HepG2 (cell line): ENCODE data around the gene CNN3. TPM values are rescaled to one million over a fixed set of nuclear protein-coding genes. Genes with fewer than 3 reads are reported as not detected.

Experiments used
- ATF7 ChIP-seq, 2 experiments: fragments of 450-650 bp in 1 of 2; sonication (generic) in 1 of 2; formaldehyde crosslinking in 1 of 2; IDR thresholded peaks; 2 replicates each; pipeline versions ENCODE4 v1.4.0 to v1.6.1; 2016 to 2020; ENCODE audit warnings: antibody characterized with exemption in 1 of 2, mild to moderate bottlenecking in 1 of 2, missing genetic modification reagents in 1 of 2
- CENPBD1 ChIP-seq: sonication (generic); formaldehyde crosslinking; IDR thresholded peaks from 2 replicates; pipeline ENCODE4 v1.8.0; 2022; ENCODE audit warnings: missing genetic modification reagents, low read depth, mild to moderate bottlenecking, borderline replicate concordance
- DBP ChIP-seq: sonication (generic); formaldehyde crosslinking; IDR thresholded peaks from 2 replicates; pipeline ENCODE4 v1.4.0; 2020; ENCODE audit warnings: missing genetic modification reagents; ENCODE audit errors: not compliant biosample characterization
- HOXA3 ChIP-seq: sonication (generic); formaldehyde crosslinking; IDR thresholded peaks from 2 replicates; pipeline ENCODE4 v1.5.0; 2020; ENCODE audit warnings: missing genetic modification reagents
- KMT2A ChIP-seq: sonication (generic); formaldehyde crosslinking; IDR thresholded peaks from 2 replicates; pipeline ENCODE4 v1.4.0; 2020; ENCODE audit warnings: missing genetic modification reagents
- MAFK ChIP-seq, 2 experiments: IDR thresholded peaks in 1 of 2; conservative IDR thresholded peaks in 1 of 2; 2 replicates each; pipeline ENCODE4 v1.6.1; 2011; ENCODE audit warnings: improper control_type of control experiment in 2 of 2, low read length in 2 of 2
- NCOA1 ChIP-seq: sonication (generic); formaldehyde crosslinking; IDR thresholded peaks from 2 replicates; pipeline ENCODE4 v1.9.0; 2021; ENCODE audit warnings: missing genetic modification reagents
- NR2F1 ChIP-seq, 2 experiments: fragments of 450-650 bp in 1 of 2; formaldehyde crosslinking in 1 of 2; IDR thresholded peaks; 2 replicates each; pipeline versions ENCODE4 v1.5.0 to v1.6.1; 2016 to 2020; ENCODE audit warnings: mild to moderate bottlenecking in 1 of 2, missing compliant biosample characterization in 1 of 2, missing genetic modification reagents in 1 of 2, moderate library complexity in 1 of 2
- NR2F6 ChIP-seq, 2 experiments: IDR thresholded peaks; 2 replicates each; pipeline ENCODE4 v1.6.1; 2016; ENCODE audit warnings: antibody characterized with exemption in 1 of 2, mild to moderate bottlenecking in 1 of 2
- PLSCR1 ChIP-seq: sonication (generic); formaldehyde crosslinking; IDR thresholded peaks from 2 replicates; pipeline ENCODE4 v1.5.0; 2020; ENCODE audit warnings: missing genetic modification reagents, mild to moderate bottlenecking, borderline replicate concordance
- PPARG ChIP-seq: conservative IDR thresholded peaks from 2 replicates; pipeline ENCODE4 v1.6.1; 2016; ENCODE audit warnings: missing biosample characterization, missing genetic modification reagents
- SRSF4 ChIP-seq: fragments of 200-400 bp; formaldehyde crosslinking; IDR thresholded peaks from one replicate; pipeline ENCODE4 v1.6.1; 2018; ENCODE audit warnings: mild to moderate bottlenecking, low read depth, low read length, moderate library complexity; ENCODE audit not compliant: poor library complexity, severe bottlenecking
- UBTF ChIP-seq: sonication (generic); formaldehyde crosslinking; IDR thresholded peaks from 2 replicates; pipeline ENCODE4 v1.4.0; 2020; ENCODE audit warnings: mild to moderate bottlenecking, missing genetic modification reagents
- ZC3H13 ChIP-seq: sonication (generic); formaldehyde crosslinking; IDR thresholded peaks from 2 replicates; pipeline ENCODE4 v1.8.1; 2023; ENCODE audit warnings: mild to moderate bottlenecking, missing genetic modification reagents, moderate library complexity
- ZEB1 ChIP-seq: IDR thresholded peaks from 2 replicates; pipeline ENCODE4 v1.6.1; 2012; ENCODE audit warnings: mild to moderate bottlenecking, low read depth, inconsistent platforms; ENCODE audit not compliant: insufficient replicate concordance
- ZFP91 ChIP-seq: sonication (generic); formaldehyde crosslinking; IDR thresholded peaks from 2 replicates; pipeline ENCODE4 v1.9.0; 2022; ENCODE audit warnings: missing genetic modification reagents, mild to moderate bottlenecking, borderline replicate concordance
- ZFX ChIP-seq: sonication (generic); formaldehyde crosslinking; IDR thresholded peaks from 2 replicates; pipeline ENCODE4 v1.4.0; 2020; ENCODE audit warnings: mild to moderate bottlenecking, low read depth, missing genetic modification reagents, moderate library complexity
- ZNF598 ChIP-seq: sonication (generic); formaldehyde crosslinking; IDR thresholded peaks from 2 replicates; pipeline ENCODE4 v1.5.1; 2020; ENCODE audit warnings: mild to moderate bottlenecking, missing genetic modification reagents, borderline replicate concordance
- ZNF644 ChIP-seq: IDR thresholded peaks from 2 replicates; pipeline ENCODE4 v1.6.1; 2016; ENCODE audit warnings: low read depth
- ZNF691 ChIP-seq: sonication (generic); formaldehyde crosslinking; IDR thresholded peaks from 2 replicates; pipeline ENCODE4 v1.4.0; 2020; ENCODE audit warnings: missing genetic modification reagents, low read depth, mild to moderate bottlenecking, borderline replicate concordance
- ZNF713 ChIP-seq: sonication (generic); formaldehyde crosslinking; IDR thresholded peaks from 2 replicates; pipeline ENCODE4 v1.4.0; 2020; ENCODE audit warnings: mild to moderate bottlenecking, missing genetic modification reagents
- ZNF878 ChIP-seq: sonication (generic); formaldehyde crosslinking; IDR thresholded peaks from 2 replicates; pipeline ENCODE4 v1.8.1; 2023; ENCODE audit warnings: mild to moderate bottlenecking, missing genetic modification reagents, moderate library complexity
- ZSCAN29 ChIP-seq: sonication (generic); formaldehyde crosslinking; conservative IDR thresholded peaks from 2 replicates; pipeline ENCODE4 v1.4.0; 2020; ENCODE audit warnings: mild to moderate bottlenecking, missing genetic modification reagents
- polyA plus RNA-seq, 8 experiments: library from polyadenylated mRNA; depleted of rRNA in 3 of 8; stranded (reverse) in 7 of 8; unstranded in 1 of 8; fragments of >200 nt; fragmentation: Illumina TruSeq in 4 of 8; extraction: Trizol in 4 of 8; gene quantifications; 2 replicates each; pipeline versions ENCODE4 v1.2.1 to v1.2.3, GENCODE V29; 2011 to 2016; ENCODE audit warnings: low read depth in 4 of 8, missing spikeins in 1 of 8, mixed read lengths in 1 of 8; ENCODE audit not compliant: insufficient read depth in 1 of 8
- total RNA-seq, 5 experiments: library from RNA; depleted of rRNA; stranded (reverse); fragments of >200 nt; fragmentation: Illumina TruSeq; extraction: Trizol; gene quantifications; 2 replicates each; pipeline ENCODE4 v1.2.3, GENCODE V29; 2016; ENCODE audit warnings: low read depth in 1 of 5

The CNN3 gene
- total and polyA plus RNA-seq, 2 of the 13 experiments (the other 11 are each of a cell fraction or from before 2014, with no cell fraction given) = 113 to 223 TPM

GRCh38 chr1:94958081-94958480 is 31.2 kb upstream of the CNN3 start (continued):
- TF ChIP-seq MAFK (conservative IDR thresholded peaks at IDR 0.05 in 1 of 2, IDR thresholded peaks at IDR 0.05 in 1 of 2; ENCODE audit: low read length in 2 of 2) = 0 out of 4 replicates have a peak, but pooled peaks of 1 of the 2 experiments have one; percentile 2
- TF ChIP-seq PLSCR1 (CRISPR knock-in tag) = no peak
- TF ChIP-seq HOXA3 (CRISPR knock-in tag) = peak; percentile 21; the same call in 1 of the 2 replicates
- TF ChIP-seq DBP = no peak
- peak; percentile 28; the same call in 1 of the 2 replicates for TF ChIP-seq PPARG
- TF ChIP-seq ZNF878 (CRISPR knock-in tag) = no peak
- TF ChIP-seq ZFP91 = no peak
- no peak for TF ChIP-seq CENPBD1 (CRISPR knock-in tag)
- TF ChIP-seq ZNF598 = no peak
- TF ChIP-seq ZSCAN29 = no peak
- peak; percentile 23; the same call in 1 of the 2 replicates for TF ChIP-seq NR2F6 (IDR thresholded peaks at IDR 0.05)
- TF ChIP-seq NR2F6 (CRISPR knock-in tag; IDR thresholded peaks at IDR 0.05) = peak; percentile 45; the same call in 1 of the 2 replicates
- TF ChIP-seq KMT2A = no peak
- no peak for TF ChIP-seq ATF7 (IDR thresholded peaks at IDR 0.05)
- no peak for TF ChIP-seq ATF7 (CRISPR knock-in tag; IDR thresholded peaks at IDR 0.05)
- TF ChIP-seq ZNF713 (CRISPR knock-in tag) = no peak
- no peak for TF ChIP-seq ZNF691
- no peak for TF ChIP-seq ZNF644 (CRISPR knock-in tag)
- no peak for TF ChIP-seq ZFX (CRISPR knock-in tag)
- TF ChIP-seq SRSF4 = no peak
- TF ChIP-seq UBTF (CRISPR knock-in tag) = no peak
- no peak for TF ChIP-seq ZEB1
- TF ChIP-seq NCOA1 (CRISPR knock-in tag) = no peak
- no peak for TF ChIP-seq ZC3H13 (CRISPR knock-in tag)
- peak; percentile 43 to 76; a peak in 3 of 4 replicates for TF ChIP-seq NR2F1 (CRISPR knock-in tag; IDR thresholded peaks at IDR 0.05)
